ENCODE measurements around the gene ALDH1B1.

GRCh38 chr9:38439916-38440301, 47.4 kb downstream of the ALDH1B1 start:
- TF ChIP-seq CTCF (IDR thresholded peaks at IDR 0.05; ENCODE audit: extremely low read depth in 1 of 2, insufficient read depth in 1 of 2, low read depth in 1 of 2, low read length in 2 of 2) (no peak), EZH2 (IDR thresholded peaks at IDR 0.05; ENCODE audit: borderline replicate concordance, low read depth, low read length, severe bottlenecking) (no peak), POLR2A (IDR thresholded peaks at IDR 0.05; ENCODE audit: low read depth, low read length) (no peak), MAX (IDR thresholded peaks at IDR 0.05; ENCODE audit: insufficient read depth, insufficient read length) (no peak), MYC (IDR thresholded peaks at IDR 0.05; ENCODE audit: low read depth, low read length) (no peak), POLR2AphosphoS5 (IDR thresholded peaks at IDR 0.05; ENCODE audit: insufficient read depth, low read depth, low read length) (no peak), JUN (IDR thresholded peaks at IDR 0.05; ENCODE audit: borderline replicate concordance, insufficient read depth, insufficient read length, low read depth) (no peak), FOS (IDR thresholded peaks at IDR 0.05; ENCODE audit: borderline replicate concordance, insufficient read depth, low read length) (no peak), GATA2 (IDR thresholded peaks at IDR 0.05; ENCODE audit: insufficient read depth, insufficient read length, low read depth, low read length) (no peak)

Data from endothelial cell of umbilical vein (primary cell).